NCI-H2107 treated with DMSO at 0.1 percent for 48 hours (cell line): ENCODE measurements around the gene GNAQ.

Experiments
- DNase-seq: peaks from one replicate; lab custom pipeline; 2025; ENCODE audit not compliant: unreplicated experiment; lab: John Stamatoyannopoulos, UW

The GNAQ gene

GRCh38 chr9:77946969-77947620, 84.5 kb downstream of the GNAQ start:
- no peak for DNase-seq

GRCh38 chr9:77946296-77946695, 85.3 kb downstream of the GNAQ start:
- DNase-seq, result no peak

GRCh38 chr9:77945798-77946197, 85.8 kb downstream of the GNAQ start:
- DNase-seq, result no peak

- no peak for DNase-seq
Observed at GRCh38 chr9:77944556-77945243, 86.9 kb downstream of the GNAQ start.

GRCh38 chr9:77943057-77943456, 88.6 kb downstream of the GNAQ start:
- DNase-seq, result no peak

- DNase-seq, result no peak
Observed at GRCh38 chr9:77939149-77939668, 92.4 kb downstream of the GNAQ start.

GRCh38 chr9:77938163-77938562, 93.4 kb downstream of the GNAQ start:
- DNase-seq, result no peak

- DNase-seq, result no peak
Observed at GRCh38 chr9:77935974-77936373, 95.6 kb downstream of the GNAQ start.

- no peak for DNase-seq
Observed at GRCh38 chr9:77935211-77935610, 96.4 kb downstream of the GNAQ start.

- no peak for DNase-seq
Observed at GRCh38 chr9:77933976-77934375, 97.6 kb downstream of the GNAQ start.

GRCh38 chr9:77933019-77933418, 98.6 kb downstream of the GNAQ start:
- no peak for DNase-seq

- DNase-seq, result no peak
Observed at GRCh38 chr9:77929942-77930341, 101.7 kb downstream of the GNAQ start.

GRCh38 chr9:77927265-77927664, 104.3 kb downstream of the GNAQ start:
- no peak for DNase-seq

GRCh38 chr9:77926371-77926878, 105.2 kb downstream of the GNAQ start:
- no peak for DNase-seq

- no peak for DNase-seq
Observed at GRCh38 chr9:77922591-77922990, 109.0 kb downstream of the GNAQ start.

- DNase-seq, result no peak
Observed at GRCh38 chr9:77917800-77918199, 113.8 kb downstream of the GNAQ start.

GRCh38 chr9:77916820-77917219, 114.8 kb downstream of the GNAQ start:
- DNase-seq, result no peak

- DNase-seq, result no peak
Observed at GRCh38 chr9:77916410-77916819, 115.2 kb downstream of the GNAQ start.

GRCh38 chr9:77915744-77916143, 115.9 kb downstream of the GNAQ start:
- DNase-seq, result no peak

- DNase-seq, result no peak
Observed at GRCh38 chr9:77912895-77913693, 118.5 kb downstream of the GNAQ start.

- DNase-seq, result no peak
Observed at GRCh38 chr9:77911928-77912327, 119.7 kb downstream of the GNAQ start.

- no peak for DNase-seq
Observed at GRCh38 chr9:77910194-77910621, 121.4 kb downstream of the GNAQ start.
